22Rv1 (cell line): ENCODE results near the gene CD36.

Source experiments
- CTCF ChIP-seq: fragments of 450-650 bp; IDR thresholded peaks from 2 replicates; pipeline ENCODE4 v1.5.1; 2017; ENCODE audit warnings: mild to moderate bottlenecking
- ZFX ChIP-seq: fragments of 450-650 bp; IDR thresholded peaks from 2 replicates; pipeline ENCODE4 v1.6.1; 2017; ENCODE audit warnings: antibody characterized with exemption, borderline replicate concordance

- TF ChIP-seq CTCF, result no peak
- TF ChIP-seq ZFX, result no peak
Observed at GRCh38 chr7:80711531-80711930, 73.1 kb downstream of the CD36 start.
